H1 (cell line): Measurements from ENCODE around the gene CACNG4. TPM values are rescaled to one million over a fixed set of nuclear protein-coding genes. Genes with fewer than 3 reads are reported as not detected.

ENCODE experiments used
- CTCF ChIA-PET: fragments of 300-600 bp; sonication (Branson Sonifier 250); formaldehyde crosslinking; loops from one replicate; lab custom pipeline; 2021; ENCODE audit not compliant: partially characterized antibody; lab: Charles Lee
- POLR2A ChIA-PET: fragments of 300-600 bp; sonication (Branson Sonifier 250); formaldehyde crosslinking; loops from one replicate; lab custom pipeline; 2021; ENCODE audit warnings: inconsistent platforms; ENCODE audit not compliant: partially characterized antibody; lab: Charles Lee
- DNase-seq, 2 experiments: peaks; one replicate each; pipeline versions ENCODE4 v3.0.0 to v3.0.0-alpha.2; 2010 to 2022; ENCODE audit warnings: low spot score in 2 of 2, low read depth in 1 of 2, mixed read lengths in 1 of 2
- FAIRE-seq: peaks from 2 replicates; lab custom pipeline; 2011; peaks lifted over from hg19 to GRCh38; lab: Jason Lieb, UNC
- H2AFZ ChIP-seq: 2 replicates; pipeline ENCODE4 v1.8.1; 2012; ENCODE audit warnings: low read length, inconsistent platforms
- H2AK5ac ChIP-seq: 2 replicates; pipeline ENCODE4 v1.6.1; 2013; ENCODE audit warnings: low read depth, low read length
- H2BK120ac ChIP-seq: replicated peaks from 2 replicates; pipeline ENCODE3; 2013; ENCODE audit warnings: low read depth, low read length, inconsistent platforms
- H2BK12ac ChIP-seq: 2 replicates; pipeline ENCODE4 v1.6.1; 2013; ENCODE audit warnings: low read depth, low read length
- H2BK15ac ChIP-seq: 2 replicates; pipeline ENCODE4 v1.6.1; 2013; ENCODE audit warnings: low read length
- H2BK20ac ChIP-seq: 2 replicates; pipeline ENCODE4 v1.6.1; 2013; ENCODE audit warnings: low read length
- H2BK5ac ChIP-seq: 2 replicates; pipeline ENCODE4 v1.6.1; 2013; ENCODE audit warnings: low read depth, low read length
- H3K14ac ChIP-seq: 2 replicates; pipeline ENCODE4 v1.6.1; 2013; ENCODE audit warnings: inconsistent platforms; ENCODE audit not compliant: insufficient read length
- H3K18ac ChIP-seq: 2 replicates; pipeline ENCODE4 v1.6.1; 2013; ENCODE audit warnings: low read length; ENCODE audit errors: extremely low read depth
- H3K23ac ChIP-seq: 2 replicates; pipeline ENCODE4 v1.6.1; 2013; ENCODE audit warnings: inconsistent platforms; ENCODE audit not compliant: insufficient read length
- H3K23me2 ChIP-seq: 2 replicates; pipeline ENCODE4 v1.6.1; 2013; ENCODE audit warnings: low read depth, low read length
- H3K27ac ChIP-seq: 2 replicates; pipeline ENCODE4 v1.6.1; 2011; ENCODE audit warnings: low read depth, low read length, inconsistent platforms
- H3K27me3 ChIP-seq, 4 experiments: replicated peaks in 1 of 4; 1 replicate in 1 of 4; 2 replicates in 3 of 4; pipeline versions ENCODE4 v1.6.1 to v1.8.1; 2011 to 2013; ENCODE audit warnings: low read length in 3 of 4, mild to moderate bottlenecking in 3 of 4, inconsistent platforms in 2 of 4, mixed read lengths in 2 of 4, moderate library complexity in 1 of 4; ENCODE audit not compliant: control insufficient read depth in 3 of 4, insufficient read depth in 3 of 4; ENCODE audit errors: extremely low read depth in 1 of 4
- H3K36me3 ChIP-seq, 4 experiments: 2 replicates each; pipeline versions ENCODE4 v1.6.1 to v1.8.1; 2011 to 2013; ENCODE audit warnings: mild to moderate bottlenecking in 4 of 4, low read length in 3 of 4, moderate library complexity in 2 of 4, control low read depth in 1 of 4, inconsistent platforms in 1 of 4; ENCODE audit not compliant: insufficient read depth in 4 of 4, control insufficient read depth in 2 of 4
- H3K4ac ChIP-seq: replicated peaks from 2 replicates; pipeline ENCODE3; 2013; ENCODE audit warnings: low read length, low read depth, mixed read lengths, inconsistent platforms; ENCODE audit not compliant: insufficient read length
- H3K4me1 ChIP-seq, 4 experiments: replicated peaks in 1 of 4; 1 replicate in 1 of 4; 2 replicates in 3 of 4; pipeline versions ENCODE4 v1.6.1 to v1.8.1; 2011 to 2013; ENCODE audit warnings: low read length in 3 of 4, inconsistent platforms in 2 of 4, mixed read lengths in 1 of 4; ENCODE audit not compliant: insufficient read depth in 4 of 4, control insufficient read depth in 3 of 4
- H3K4me2 ChIP-seq, 2 experiments: 2 replicates each; pipeline versions ENCODE4 v1.6.1 to v1.8.1; 2011 to 2013; ENCODE audit warnings: low read depth in 2 of 2, low read length in 2 of 2, control low read depth in 1 of 2, inconsistent platforms in 1 of 2, mild to moderate bottlenecking in 1 of 2; ENCODE audit not compliant: insufficient read depth in 1 of 2
- H3K4me3 ChIP-seq, 4 experiments: fragments of 200-600, 300-600 bp in 1 of 4; sonication (generic), shearing (Covaris generic), sonication (Bioruptor Twin) in 1 of 4; 2 replicates each; pipeline versions ENCODE4 v1.5.1 to v1.8.1; 2011 to 2016; ENCODE audit warnings: low read length in 4 of 4, low read depth in 3 of 4, control low read depth in 2 of 4, inconsistent platforms in 2 of 4, mild to moderate bottlenecking in 2 of 4, mixed read lengths in 1 of 4, moderate library complexity in 1 of 4; ENCODE audit not compliant: insufficient read depth in 2 of 4; ENCODE audit errors: extremely low read depth in 1 of 4
- H3K56ac ChIP-seq: replicated peaks from 2 replicates; pipeline ENCODE3; 2013; ENCODE audit warnings: low read depth, mild to moderate bottlenecking, mixed read lengths, low read length, inconsistent platforms; ENCODE audit not compliant: insufficient read length
- H3K79me1 ChIP-seq: 2 replicates; pipeline ENCODE4 v1.6.1; 2013; ENCODE audit warnings: low read depth, low read length, control low read depth
- H3K79me2 ChIP-seq, 2 experiments: 2 replicates each; pipeline versions ENCODE4 v1.6.1 to v1.8.1; 2012 to 2013; ENCODE audit warnings: low read length in 2 of 2, mild to moderate bottlenecking in 2 of 2, inconsistent platforms in 1 of 2; ENCODE audit not compliant: insufficient read depth in 2 of 2, control insufficient read depth in 1 of 2
- H3K9ac ChIP-seq, 4 experiments: replicated peaks in 1 of 4; 1 replicate in 1 of 4; 2 replicates in 3 of 4; pipeline versions ENCODE4 v1.6.1 to v1.8.1; 2011 to 2013; ENCODE audit warnings: low read depth in 3 of 4, low read length in 3 of 4, control low read depth in 2 of 4, mild to moderate bottlenecking in 2 of 4, moderate library complexity in 2 of 4, inconsistent platforms in 1 of 4; ENCODE audit errors: extremely low read depth in 1 of 4
- H3K9me3 ChIP-seq, 2 experiments: 2 replicates each; pipeline versions ENCODE4 v1.6.1 to v1.8.1; 2012 to 2013; ENCODE audit warnings: mild to moderate bottlenecking in 2 of 2, moderate library complexity in 2 of 2, control low read depth in 1 of 2, inconsistent platforms in 1 of 2, low read depth in 1 of 2, low read length in 1 of 2, mixed read lengths in 1 of 2; ENCODE audit not compliant: insufficient read depth in 2 of 2
- H4K20me1 ChIP-seq, 2 experiments: replicated peaks in 1 of 2; 2 replicates each; pipeline versions ENCODE3 to v1.8.1; 2011 to 2013; ENCODE audit warnings: inconsistent platforms in 2 of 2, low read length in 2 of 2, mild to moderate bottlenecking in 1 of 2; ENCODE audit not compliant: insufficient read depth in 2 of 2, control insufficient read depth in 1 of 2
- H4K5ac ChIP-seq: 2 replicates; pipeline ENCODE4 v1.6.1; 2013; ENCODE audit warnings: low read length, low read depth, mixed read lengths, inconsistent platforms; ENCODE audit not compliant: insufficient read length
- H4K8ac ChIP-seq: 2 replicates; pipeline ENCODE4 v1.8.0; 2013; ENCODE audit warnings: mild to moderate bottlenecking, moderate library complexity, low read length, inconsistent platforms; ENCODE audit not compliant: insufficient read depth; ENCODE audit errors: extremely low read depth
- H4K91ac ChIP-seq: replicated peaks from 2 replicates; pipeline ENCODE3; 2013; ENCODE audit warnings: low read length, mixed read lengths, inconsistent platforms; ENCODE audit not compliant: insufficient read length
- HDAC2 ChIP-seq, 2 experiments: fragments of 300-600 bp in 1 of 2; sonication (generic) in 1 of 2; IDR thresholded peaks; 2 replicates each; pipeline ENCODE4 v1.6.1; 2011 to 2012; ENCODE audit warnings: low read depth in 2 of 2, low read length in 2 of 2, mild to moderate bottlenecking in 2 of 2, moderate library complexity in 2 of 2, borderline replicate concordance in 1 of 2, inconsistent platforms in 1 of 2
- KDM4A ChIP-seq: IDR thresholded peaks from one replicate; pipeline ENCODE4 v1.7.1; 2012; ENCODE audit warnings: low read depth, mild to moderate bottlenecking, moderate library complexity, low read length, inconsistent platforms; ENCODE audit not compliant: severe bottlenecking
- RAD21 ChIP-seq, 2 experiments: IDR thresholded peaks in 1 of 2; conservative IDR thresholded peaks in 1 of 2; 2 replicates each; pipeline ENCODE4 v1.6.1; 2011; ENCODE audit warnings: low read depth in 2 of 2, low read length in 2 of 2, improper control_type of control experiment in 1 of 2, inconsistent platforms in 1 of 2, mild to moderate bottlenecking in 1 of 2, moderate library complexity in 1 of 2
- WGBS, 2 experiments: shearing (Covaris generic) in 1 of 2; methylation state at CpG; one replicate each; pipeline versions ENCODE4 v1.1.6 to v1.1.7; 2013 to 2015; ENCODE audit warnings: low lambda C conversion rate in 2 of 2, mixed read lengths in 2 of 2, inconsistent platforms in 1 of 2, low coverage in 1 of 2, missing lambda C conversion rate in 1 of 2; ENCODE audit not compliant: insufficient replicate concordance in 2 of 2, insufficient coverage in 1 of 2, insufficient read length in 1 of 2; ENCODE audit errors: extremely low coverage in 1 of 2, missing lambda C conversion rate in 1 of 2; 5-methylcytosine and 5-hydroxymethylcytosine counted together
- polyA plus RNA-seq, 7 experiments: library from polyadenylated mRNA; depleted of rRNA in 3 of 7; stranded (reverse) in 5 of 7; unstranded in 2 of 7; fragments of >200 nt in 5 of 7; fragments of 200-250 nt in 2 of 7; gene quantifications; 1 replicate in 5 of 7; 2 replicates in 1 of 7; 4 replicates in 1 of 7; pipeline versions ENCODE4 v1.2.1 to v1.2.3, GENCODE V29; 2011 to 2013; ENCODE audit warnings: missing spikeins in 2 of 7, mixed read lengths in 2 of 7
- total RNA-seq: library from RNA; stranded (reverse); fragmentation: NEBNext Ultra II Directional; extraction: Animal tissue kit (Norgen Biotek cat#: 25700); gene quantifications from 2 replicates; pipeline ENCODE4 v1.2.1, GENCODE V29; 2021

The CACNG4 gene
- total and polyA plus RNA-seq, 2 of the 8 experiments (the other 6 are each of a cell fraction or from before 2014, with no cell fraction given) = 3.6 to 5.6 TPM

DNA sequence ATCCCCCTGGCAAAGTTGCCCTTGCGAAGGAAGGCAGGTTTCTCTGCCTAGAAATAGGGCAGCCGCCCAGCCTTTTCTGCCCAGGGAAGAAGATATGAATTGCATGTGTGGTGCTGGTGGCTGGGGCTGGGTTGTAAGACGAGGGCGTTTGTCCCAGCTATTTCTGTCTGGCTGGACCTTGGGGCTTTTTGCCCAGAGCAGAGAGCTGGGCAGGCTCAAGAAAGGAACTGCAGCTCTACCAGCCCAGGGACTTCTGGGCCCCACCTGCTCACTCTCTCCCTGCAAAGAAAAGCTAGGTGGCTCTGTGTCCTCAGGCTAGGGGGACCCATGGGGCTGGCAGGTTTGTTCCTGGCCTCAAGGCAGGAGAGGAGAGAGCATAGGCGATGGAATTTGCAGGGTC, 80.4 kb downstream of the CACNG4 start:
- H3K36me3 ChIP-seq = no peaks in the 10 kb centered on the region; a peak in 1 of 8 replicates
- 83% methylated on average over 4 of the region's 5 CpGs; no CpG with 5 or more reads in 1 of the 2 experiments for WGBS, 2 experiments
- peaks cover 7 to 16% of the 10 kb centered on the region in 2 experiments; a peak in 2 of 4 replicates for H3K9me3 ChIP-seq
- H2BK120ac ChIP-seq = no peak overlapping the region
- H3K9ac ChIP-seq = no peak overlapping the region
- H2BK5ac ChIP-seq = no peak overlapping the region
- POLR2A ChIA-PET = interaction anchor here (1.4 kb wide), 1 partner anchor 12 kb away, joined by 3 read pairs; no protein-coding TSS in a partner anchor
- H4K5ac ChIP-seq = no peak overlapping the region
- no peak overlapping the region for H3K23ac ChIP-seq
- no peak overlapping the region for H3K27ac ChIP-seq
- no peak overlapping the region for H3K18ac ChIP-seq
- no peak overlapping the region for H3K4ac ChIP-seq
- no peaks in the 10 kb centered on the region for H3K4me1 ChIP-seq
- no peak overlapping the region for H3K56ac ChIP-seq
- no peak overlapping the region for H3K4me2 ChIP-seq
- H2AK5ac ChIP-seq = no peak overlapping the region
- FAIRE-seq (no peak), DNase-seq (no peak)
- H3K79me1 ChIP-seq = no peaks in the 10 kb centered on the region
- no peaks in the 10 kb centered on the region for H3K79me2 ChIP-seq
- no peak overlapping the region for H2BK20ac ChIP-seq
- H4K91ac ChIP-seq = no peak overlapping the region
- 0 out of 4 replicates have a peak, but pooled peaks of 1 of the 2 experiments have one; percentile 8 for TF ChIP-seq RAD21 (IDR thresholded peaks at IDR 0.05 in 1 of 2, conservative IDR thresholded peaks at IDR 0.05 in 1 of 2; ENCODE audit: low read depth in 2 of 2, low read length in 2 of 2)
- no peak for TF ChIP-seq HDAC2 (IDR thresholded peaks at IDR 0.05; ENCODE audit: borderline replicate concordance in 1 of 2, low read depth in 2 of 2, low read length in 2 of 2)
- TF ChIP-seq KDM4A = no peak
- H4K8ac ChIP-seq = peak overlapping the region; percentile 29; the same call in 1 of the 2 replicates
- H3K23me2 ChIP-seq = no peaks in the 10 kb centered on the region
- no peak overlapping the region for H3K14ac ChIP-seq
- CTCF ChIA-PET = interaction anchor here (1.1 kb wide), 1 partner anchor 290 kb away, joined by 3 read pairs; no protein-coding TSS in a partner anchor
- no peaks in the 10 kb centered on the region for H3K27me3 ChIP-seq
- no peak overlapping the region for H2BK15ac ChIP-seq
- H3K4me3 ChIP-seq = no peak overlapping the region
- H4K20me1 ChIP-seq = no peaks in the 10 kb centered on the region
- no peak overlapping the region for H2BK12ac ChIP-seq
- no peak overlapping the region for H2AFZ ChIP-seq
